Measurements from ENCODE around the gene RAB11FIP4.

Gene RAB11FIP4

GRCh38 chr17:31522987-31523495 lies 131.6 kb downstream of the RAB11FIP4 start:
- DNase-seq (ENCODE audit: low read depth in 2 of 2), result no peak

- no peak for DNase-seq (ENCODE audit: low read depth in 2 of 2)
Measured at GRCh38 chr17:31523862-31524730, 132.6 kb downstream of the RAB11FIP4 start.

- peak; percentile 71 to 76 for DNase-seq (ENCODE audit: low read depth in 2 of 2)
Measured at GRCh38 chr17:31524926-31525800, 133.7 kb downstream of the RAB11FIP4 start.

GRCh38 chr17:31525801-31526549 lies 134.5 kb downstream of the RAB11FIP4 start:
- DNase-seq (ENCODE audit: low read depth in 2 of 2), result no peak

- DNase-seq (ENCODE audit: low read depth in 2 of 2), result no peak
Measured at GRCh38 chr17:31527606-31528005, 136.1 kb downstream of the RAB11FIP4 start.

- no peak for DNase-seq (ENCODE audit: low read depth in 2 of 2)
Measured at GRCh38 chr17:31528291-31528874, 136.9 kb downstream of the RAB11FIP4 start.

- DNase-seq (ENCODE audit: low read depth in 2 of 2), result no peak
Measured at GRCh38 chr17:31529841-31530251, 138.4 kb downstream of the RAB11FIP4 start.

- no peak for DNase-seq (ENCODE audit: low read depth in 2 of 2)
Measured at GRCh38 chr17:31530391-31530985, 139.0 kb downstream of the RAB11FIP4 start.

- no peak for DNase-seq (ENCODE audit: low read depth in 2 of 2)
Measured at GRCh38 chr17:31531336-31531980, 140.0 kb downstream of the RAB11FIP4 start.

- DNase-seq (ENCODE audit: low read depth in 2 of 2), result no peak
Measured at GRCh38 chr17:31532081-31532480, 140.6 kb downstream of the RAB11FIP4 start.

- no peak for DNase-seq (ENCODE audit: low read depth in 2 of 2)
Measured at GRCh38 chr17:31532526-31532925, 141.1 kb downstream of the RAB11FIP4 start.

- peak; percentile 21 to 25 for DNase-seq (ENCODE audit: low read depth in 2 of 2)
Measured at GRCh38 chr17:31533546-31534155, 142.2 kb downstream of the RAB11FIP4 start.

- no peak for DNase-seq (ENCODE audit: low read depth in 2 of 2)
Measured at GRCh38 chr17:31534223-31534888, 142.9 kb downstream of the RAB11FIP4 start.

- no peak for DNase-seq (ENCODE audit: low read depth in 2 of 2)
Measured at GRCh38 chr17:31535581-31535981, 144.1 kb downstream of the RAB11FIP4 start.

GRCh38 chr17:31536451-31536850 lies 145.0 kb downstream of the RAB11FIP4 start:
- no peak for DNase-seq (ENCODE audit: low read depth in 2 of 2)

- no peak for DNase-seq (ENCODE audit: low read depth in 2 of 2)
Measured at GRCh38 chr17:31537565-31538011, 146.1 kb downstream of the RAB11FIP4 start.

GRCh38 chr17:31538080-31538762 lies 146.7 kb downstream of the RAB11FIP4 start:
- DNase-seq (ENCODE audit: low read depth in 2 of 2), result no peak

- no peak for DNase-seq (ENCODE audit: low read depth in 2 of 2)
Measured at GRCh38 chr17:31540602-31541307, 149.3 kb downstream of the RAB11FIP4 start.
